ENCODE results near the gene PPP1R13B. TPM values are rescaled to one million over a fixed set of nuclear protein-coding genes. Genes with fewer than 3 reads are reported as not detected.
"Not testable (repeated sequence)": the region's sequence is repeated elsewhere in the genome, so short reads cannot be mapped to it uniquely, and the experiment has no call there.

PPP1R13B gene
- total RNA-seq, 1 donor from 2014 or later, result 63.9 TPM

DNA sequence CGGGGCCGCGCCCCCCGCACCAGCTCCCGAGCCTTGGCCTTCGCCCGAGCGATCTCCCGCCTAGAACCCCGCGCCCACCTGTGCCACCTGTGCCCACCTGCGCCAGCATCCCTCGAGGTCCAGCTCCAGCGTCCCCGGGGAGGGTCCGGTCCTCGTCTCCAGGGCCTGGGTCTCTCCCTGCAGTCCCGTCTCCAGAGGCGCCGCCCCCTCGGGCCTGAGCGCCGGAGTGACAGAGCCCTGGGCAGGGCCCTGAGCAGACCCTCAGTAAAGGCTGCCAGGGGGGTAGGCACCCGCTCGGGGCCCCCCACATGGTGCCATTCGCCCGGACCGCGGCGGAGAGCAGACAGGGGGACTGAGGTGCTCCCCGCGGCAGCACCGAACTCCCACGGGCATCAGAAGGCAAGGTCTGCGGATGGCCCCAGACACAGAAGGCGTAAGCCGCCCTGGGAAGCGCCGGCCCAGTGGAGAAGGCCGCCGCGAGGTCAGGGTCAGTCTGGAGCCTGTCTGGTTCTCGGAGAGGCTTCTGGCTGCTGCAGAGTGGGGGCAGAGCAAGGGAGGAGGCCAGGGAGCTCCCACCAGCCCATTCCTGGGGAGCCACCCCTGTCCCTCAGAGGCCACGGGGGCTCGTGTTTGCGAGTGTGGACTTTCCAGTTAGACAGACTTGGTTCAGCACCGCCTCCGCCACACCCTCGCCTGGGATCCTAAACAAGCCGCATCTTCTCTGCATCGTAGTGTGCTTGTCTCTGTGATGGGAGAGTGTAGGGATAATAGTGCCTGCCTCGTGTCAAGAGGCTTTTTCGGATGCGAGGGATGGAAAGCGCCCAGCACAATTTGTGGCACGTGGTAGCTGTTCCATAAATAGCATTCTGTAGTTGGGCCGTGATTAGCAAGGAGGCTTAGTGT lies 1.1 kb upstream of the PPP1R13B start:
- peaks cover 14% of the 10 kb centered on the region for H3K27me3 Mint-ChIP-seq (ENCODE audit: unreplicated experiment)
- H3K9me3 Mint-ChIP-seq (ENCODE audit: unreplicated experiment), result no peaks in the 10 kb centered on the region
- DNase-seq (ENCODE audit: low spot score), result peak; percentile 33
- TF ChIP-seq, protein P1, sequence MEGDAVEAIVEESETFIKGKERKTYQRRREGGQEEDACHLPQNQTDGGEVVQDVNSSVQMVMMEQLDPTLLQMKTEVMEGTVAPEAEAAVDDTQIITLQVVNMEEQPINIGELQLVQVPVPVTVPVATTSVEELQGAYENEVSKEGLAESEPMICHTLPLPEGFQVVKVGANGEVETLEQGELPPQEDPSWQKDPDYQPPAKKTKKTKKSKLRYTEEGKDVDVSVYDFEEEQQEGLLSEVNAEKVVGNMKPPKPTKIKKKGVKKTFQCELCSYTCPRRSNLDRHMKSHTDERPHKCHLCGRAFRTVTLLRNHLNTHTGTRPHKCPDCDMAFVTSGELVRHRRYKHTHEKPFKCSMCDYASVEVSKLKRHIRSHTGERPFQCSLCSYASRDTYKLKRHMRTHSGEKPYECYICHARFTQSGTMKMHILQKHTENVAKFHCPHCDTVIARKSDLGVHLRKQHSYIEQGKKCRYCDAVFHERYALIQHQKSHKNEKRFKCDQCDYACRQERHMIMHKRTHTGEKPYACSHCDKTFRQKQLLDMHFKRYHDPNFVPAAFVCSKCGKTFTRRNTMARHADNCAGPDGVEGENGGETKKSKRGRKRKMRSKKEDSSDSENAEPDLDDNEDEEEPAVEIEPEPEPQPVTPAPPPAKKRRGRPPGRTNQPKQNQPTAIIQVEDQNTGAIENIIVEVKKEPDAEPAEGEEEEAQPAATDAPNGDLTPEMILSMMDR (IDR thresholded peaks at IDR 0.05; ENCODE audit: unreplicated experiment), result no peak
- H3K4me1 Mint-ChIP-seq (ENCODE audit: unreplicated experiment), result peaks cover 14% of the 10 kb centered on the region
- peak overlapping the region; percentile 87 for H3K4me3 Mint-ChIP-seq (ENCODE audit: unreplicated experiment)
- H3K36me3 Mint-ChIP-seq (ENCODE audit: low read depth, unreplicated experiment), result peaks cover 6% of the 10 kb centered on the region
- peak overlapping the region; percentile 48 for H3K27ac Mint-ChIP-seq (ENCODE audit: unreplicated experiment)

- TF ChIP-seq, protein P1 (IDR thresholded peaks at IDR 0.05; ENCODE audit: unreplicated experiment), result no peak
- peak overlapping the region; percentile 81 for H3K27ac Mint-ChIP-seq (ENCODE audit: unreplicated experiment)
- no peaks in the 10 kb centered on the region for H3K9me3 Mint-ChIP-seq (ENCODE audit: unreplicated experiment)
- H3K4me1 Mint-ChIP-seq (ENCODE audit: unreplicated experiment), result peaks cover 14% of the 10 kb centered on the region
- peak overlapping the region; percentile 98 for H3K4me3 Mint-ChIP-seq (ENCODE audit: unreplicated experiment)
- H3K27me3 Mint-ChIP-seq (ENCODE audit: unreplicated experiment), result peaks cover 16% of the 10 kb centered on the region
- H3K36me3 Mint-ChIP-seq (ENCODE audit: low read depth, unreplicated experiment), result peaks cover 8% of the 10 kb centered on the region
- peak; percentile 33 for DNase-seq (ENCODE audit: low spot score)
Observed at GRCh38 chr14:103846543-103847450, 578 bp downstream of the PPP1R13B start.

- Mint-ChIP-seq H3K9me3 (ENCODE audit: unreplicated experiment) (no peaks in the 10 kb centered on the region), H3K36me3 (ENCODE audit: low read depth, unreplicated experiment) (peaks cover 8% of the 10 kb centered on the region), H3K27ac (ENCODE audit: unreplicated experiment) (no peak overlapping the region), H3K4me1 (ENCODE audit: unreplicated experiment) (peaks cover 14% of the 10 kb centered on the region), H3K27me3 (ENCODE audit: unreplicated experiment) (peaks cover 16% of the 10 kb centered on the region), H3K4me3 (ENCODE audit: unreplicated experiment) (peak overlapping the region; percentile 98)
- TF ChIP-seq, protein P1 (IDR thresholded peaks at IDR 0.05; ENCODE audit: unreplicated experiment), result no peak
- DNase-seq (ENCODE audit: low spot score), result no peak
Observed at GRCh38 chr14:103846097-103846496, 1.3 kb downstream of the PPP1R13B start.

- peak overlapping the region; percentile 4 for H3K4me3 Mint-ChIP-seq (ENCODE audit: unreplicated experiment)
- peaks cover 14% of the 10 kb centered on the region for H3K4me1 Mint-ChIP-seq (ENCODE audit: unreplicated experiment)
- peaks cover 16% of the 10 kb centered on the region for H3K27me3 Mint-ChIP-seq (ENCODE audit: unreplicated experiment)
- no peaks in the 10 kb centered on the region for H3K9me3 Mint-ChIP-seq (ENCODE audit: unreplicated experiment)
- H3K36me3 Mint-ChIP-seq (ENCODE audit: low read depth, unreplicated experiment), result peaks cover 8% of the 10 kb centered on the region
- H3K27ac Mint-ChIP-seq (ENCODE audit: unreplicated experiment), result no peak overlapping the region
- TF ChIP-seq, protein P1 (IDR thresholded peaks at IDR 0.05; ENCODE audit: unreplicated experiment), result no peak
- no peak for DNase-seq (ENCODE audit: low spot score)
Observed at GRCh38 chr14:103845327-103845726, 2.0 kb downstream of the PPP1R13B start.

DNA sequence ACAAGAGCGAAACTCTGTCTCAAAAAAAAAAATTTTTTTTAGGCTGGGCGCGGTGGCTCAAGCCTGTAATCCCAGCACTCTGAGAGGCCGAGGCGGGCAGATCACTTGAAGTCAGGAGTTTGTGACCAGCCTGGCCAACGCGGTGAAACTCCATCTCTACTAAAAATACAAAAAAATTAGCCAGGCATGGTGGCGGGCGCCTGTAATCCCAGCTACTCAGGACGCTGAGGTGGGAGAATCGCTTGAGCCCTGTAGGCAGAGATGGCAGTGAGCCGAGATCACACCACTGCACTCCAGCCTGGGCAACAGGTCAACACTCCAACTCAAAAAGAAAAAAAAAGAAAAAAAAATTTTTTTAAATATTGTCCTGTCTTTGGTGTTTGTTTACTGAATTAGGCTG lies 6.1 kb downstream of the PPP1R13B start:
- H3K27me3 Mint-ChIP-seq (ENCODE audit: unreplicated experiment); DNase-seq (ENCODE audit: low spot score); H3K4me3 Mint-ChIP-seq (ENCODE audit: unreplicated experiment); H3K27ac Mint-ChIP-seq (ENCODE audit: unreplicated experiment); H3K9me3 Mint-ChIP-seq (ENCODE audit: unreplicated experiment): not testable (repeated sequence)
- Mint-ChIP-seq H3K36me3 (ENCODE audit: low read depth, unreplicated experiment) (peaks cover 11% of the 10 kb centered on the region), H3K4me1 (ENCODE audit: unreplicated experiment) (peaks cover 16% of the 10 kb centered on the region)

Measured in endothelial cell (in vitro differentiated cells).